Dedifferentiated amniotic fluid mesenchymal stem cell (primary cell): ENCODE results near the gene FOXC1.

Experiments
- DNase-seq: peaks from one replicate; pipeline ENCODE4 v3.0.0-alpha.2; 2016; ENCODE audit errors: extremely low spot score

Gene FOXC1

DNA sequence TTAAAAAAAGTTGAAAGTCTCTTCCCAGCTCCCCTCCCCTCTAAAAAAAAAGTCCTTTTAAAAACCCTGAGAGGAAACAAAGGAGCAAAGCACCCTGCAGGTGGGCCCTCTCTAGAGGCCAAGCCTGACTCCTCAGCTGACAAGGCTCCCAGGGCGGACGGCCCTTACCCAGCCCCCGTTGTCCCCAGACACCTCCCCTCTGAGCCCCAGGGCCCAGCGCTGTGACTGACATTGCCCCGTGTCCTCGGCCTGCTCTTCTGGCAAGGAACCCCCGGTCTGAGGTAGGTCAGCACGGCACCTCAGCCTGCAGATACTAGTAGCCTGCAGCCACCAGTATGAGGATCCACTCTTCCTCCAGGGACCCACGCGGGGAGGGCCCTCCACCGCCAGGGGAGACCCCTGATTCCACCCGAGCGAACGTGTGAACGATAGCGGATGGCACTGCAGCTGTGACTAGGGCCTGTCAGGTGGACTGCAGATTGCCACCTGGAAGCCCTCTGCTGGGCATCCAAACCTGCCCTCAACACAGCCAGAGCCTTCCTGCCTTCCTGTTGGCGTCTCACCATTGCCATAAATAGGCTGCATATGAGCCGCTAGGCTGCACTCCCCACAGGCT is 34.2 kb downstream of the FOXC1 start:
- no peak for DNase-seq

DNA sequence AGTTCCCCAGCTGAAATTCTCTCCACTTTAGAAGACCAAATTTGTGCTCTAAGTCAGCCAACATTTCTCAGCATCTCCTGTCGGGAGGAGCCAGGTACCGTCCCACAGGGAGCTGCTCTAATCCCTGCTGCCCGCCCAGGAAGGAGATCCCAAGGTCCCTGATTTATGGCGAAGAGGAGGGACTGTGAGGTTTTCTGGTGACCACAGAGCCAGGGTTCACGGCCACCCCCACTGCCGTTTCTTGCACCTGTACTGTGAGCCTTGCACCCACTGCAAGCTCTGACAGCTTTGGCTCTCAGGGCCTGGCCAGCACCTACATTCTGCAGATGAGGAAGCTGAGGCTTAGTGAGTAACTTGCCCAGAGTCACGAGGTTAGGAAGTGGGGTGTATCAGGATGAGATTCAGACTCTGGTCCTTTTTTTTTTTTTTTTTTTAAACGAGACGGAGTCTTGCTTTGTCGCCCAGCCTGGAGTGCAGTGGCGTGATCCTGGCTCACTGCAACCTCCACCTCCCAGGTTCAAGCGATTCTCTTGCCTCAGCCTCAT is 34.9 kb downstream of the FOXC1 start:
- DNase-seq = no peak

DNA sequence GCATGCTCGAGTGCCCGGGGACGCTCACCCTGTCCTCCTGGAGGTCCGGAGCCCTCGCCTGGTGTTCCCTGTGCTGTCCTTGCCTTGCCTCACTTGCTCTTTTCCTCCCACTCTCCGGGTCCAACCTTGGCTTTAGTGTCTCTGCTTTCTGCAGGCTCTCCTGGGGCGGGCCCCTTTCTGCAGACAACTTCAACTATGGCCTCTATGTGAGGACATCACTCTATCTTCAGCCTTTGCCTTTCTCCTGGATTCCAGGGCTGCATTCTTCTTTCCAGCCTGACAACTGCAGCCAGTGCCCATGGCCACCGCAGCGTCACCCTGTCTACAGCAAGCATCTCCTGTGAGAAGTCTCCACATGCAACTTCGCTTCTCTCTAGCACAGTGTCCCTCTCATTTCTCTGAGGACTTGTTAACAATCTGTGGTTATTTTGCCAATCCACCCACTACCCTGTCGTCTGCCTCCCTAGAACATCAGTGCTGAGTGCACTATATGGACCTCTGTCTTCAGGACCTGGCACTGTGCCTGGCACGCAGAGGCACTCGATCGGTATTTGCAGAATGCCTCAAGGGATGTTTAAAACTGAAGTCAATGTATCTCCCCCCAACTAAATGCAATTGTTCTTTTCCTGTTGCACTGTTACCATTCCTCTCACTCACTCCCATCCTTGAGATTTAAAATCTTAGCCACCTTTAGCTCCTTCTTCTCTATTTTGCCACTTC is 35.9 kb downstream of the FOXC1 start:
- DNase-seq = no peak

DNA sequence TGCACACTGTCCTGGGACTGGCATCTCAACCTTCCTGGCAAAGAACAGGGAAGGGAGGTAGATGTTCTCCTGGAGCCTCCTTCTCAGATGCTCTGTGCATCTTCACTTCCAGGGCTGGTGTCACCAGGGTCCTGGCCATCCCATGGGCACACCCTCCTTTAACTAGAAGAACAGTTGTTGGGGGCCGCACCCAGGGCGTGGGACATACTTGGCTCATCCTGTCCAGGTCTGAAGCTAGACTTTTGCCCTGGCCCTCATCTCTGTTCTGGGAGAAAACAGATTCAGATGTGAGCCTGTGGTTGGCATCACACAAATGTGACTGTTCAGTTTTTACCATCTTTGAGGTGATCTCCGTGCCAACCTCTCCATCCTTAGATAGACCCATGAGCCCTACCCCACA is 41.6 kb downstream of the FOXC1 start:
- DNase-seq = no peak

DNA sequence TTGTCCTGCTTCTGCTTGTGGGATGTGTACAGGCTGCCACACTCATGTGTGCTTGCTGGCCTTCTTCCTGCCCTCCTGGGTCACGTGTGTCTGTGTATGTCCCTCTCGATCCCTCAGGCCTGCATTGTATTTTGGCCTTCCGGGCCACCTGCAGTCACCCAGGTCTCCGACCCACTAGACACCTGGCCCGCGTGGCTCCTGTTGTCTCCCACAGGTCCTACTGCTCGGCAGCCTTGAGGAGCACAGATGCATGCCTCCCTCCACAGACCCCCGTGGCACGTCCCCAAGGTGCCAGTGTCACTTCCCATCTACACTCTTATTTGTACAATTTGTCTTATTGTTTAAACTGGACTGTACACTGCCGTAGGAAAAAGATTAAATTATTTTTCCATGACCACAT is 43.1 kb downstream of the FOXC1 start:
- no peak for DNase-seq

DNA sequence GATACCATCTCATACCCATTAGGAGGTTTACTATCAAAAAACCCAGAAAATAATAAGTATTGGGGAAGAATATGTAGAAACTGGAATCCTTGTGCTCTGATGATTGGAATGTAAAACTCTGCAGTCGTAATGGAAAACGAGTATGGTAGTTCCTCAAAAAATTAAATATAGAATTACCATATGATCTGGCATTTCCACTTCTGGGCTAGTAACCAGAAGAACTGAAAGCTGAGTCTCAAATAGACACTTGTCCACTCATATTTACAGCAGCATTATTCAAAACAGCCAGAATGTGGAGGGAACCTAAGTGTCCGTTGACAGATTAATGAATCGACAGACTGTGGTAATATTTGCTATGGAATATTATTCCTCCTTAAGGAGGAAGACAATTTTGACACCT is 44.3 kb downstream of the FOXC1 start:
- DNase-seq = no peak

DNA sequence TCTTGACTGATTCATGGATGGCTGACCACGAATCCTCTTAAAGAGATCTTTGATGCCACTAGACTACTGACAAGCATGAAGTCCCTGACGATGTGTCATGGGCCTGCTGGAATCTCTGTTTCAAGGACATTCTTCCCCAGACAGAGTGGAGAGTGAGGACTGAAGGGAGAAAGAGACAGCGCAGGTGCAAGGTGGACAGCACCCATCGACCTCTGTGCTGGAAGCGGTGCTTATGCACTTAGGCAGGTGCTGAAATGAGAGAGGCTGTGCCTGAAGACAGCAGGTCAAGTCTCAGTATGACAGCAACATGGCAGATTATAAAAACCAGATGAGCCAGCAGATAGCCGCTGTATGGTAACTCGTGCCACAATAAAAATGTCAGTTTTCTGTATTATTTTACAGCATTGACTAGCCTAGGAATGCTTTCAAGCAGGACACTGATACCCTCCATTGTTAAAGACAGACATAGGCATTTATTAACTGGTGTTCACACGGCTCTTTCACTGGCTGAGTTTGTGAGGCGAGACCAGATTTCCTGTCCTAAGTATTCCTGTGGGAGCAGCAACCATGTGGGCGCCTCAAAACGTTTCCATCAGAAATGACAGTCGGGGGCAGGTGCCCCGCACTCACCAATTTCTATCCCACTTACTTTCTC is 47.5 kb downstream of the FOXC1 start:
- no peak for DNase-seq

DNA sequence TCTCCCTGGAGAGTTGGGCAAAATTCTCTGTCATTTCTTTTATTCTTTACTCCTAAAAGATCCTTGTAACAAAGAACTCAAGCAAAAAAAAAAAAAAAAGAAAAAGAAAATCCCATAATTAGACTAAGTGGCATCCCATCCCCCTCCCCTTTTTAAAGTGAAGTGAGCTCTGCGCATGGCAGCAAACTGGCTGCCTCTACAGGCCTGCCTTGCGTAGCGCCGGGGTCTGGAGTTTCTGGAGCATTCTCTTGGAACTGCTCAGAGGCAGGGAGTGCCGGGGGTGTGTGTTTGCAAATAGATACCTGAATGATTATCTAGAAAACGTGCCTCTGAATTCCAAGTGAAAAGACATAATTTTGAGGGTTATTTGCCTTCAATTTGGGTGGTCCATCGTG is 48.1 kb downstream of the FOXC1 start:
- DNase-seq = no peak

DNA sequence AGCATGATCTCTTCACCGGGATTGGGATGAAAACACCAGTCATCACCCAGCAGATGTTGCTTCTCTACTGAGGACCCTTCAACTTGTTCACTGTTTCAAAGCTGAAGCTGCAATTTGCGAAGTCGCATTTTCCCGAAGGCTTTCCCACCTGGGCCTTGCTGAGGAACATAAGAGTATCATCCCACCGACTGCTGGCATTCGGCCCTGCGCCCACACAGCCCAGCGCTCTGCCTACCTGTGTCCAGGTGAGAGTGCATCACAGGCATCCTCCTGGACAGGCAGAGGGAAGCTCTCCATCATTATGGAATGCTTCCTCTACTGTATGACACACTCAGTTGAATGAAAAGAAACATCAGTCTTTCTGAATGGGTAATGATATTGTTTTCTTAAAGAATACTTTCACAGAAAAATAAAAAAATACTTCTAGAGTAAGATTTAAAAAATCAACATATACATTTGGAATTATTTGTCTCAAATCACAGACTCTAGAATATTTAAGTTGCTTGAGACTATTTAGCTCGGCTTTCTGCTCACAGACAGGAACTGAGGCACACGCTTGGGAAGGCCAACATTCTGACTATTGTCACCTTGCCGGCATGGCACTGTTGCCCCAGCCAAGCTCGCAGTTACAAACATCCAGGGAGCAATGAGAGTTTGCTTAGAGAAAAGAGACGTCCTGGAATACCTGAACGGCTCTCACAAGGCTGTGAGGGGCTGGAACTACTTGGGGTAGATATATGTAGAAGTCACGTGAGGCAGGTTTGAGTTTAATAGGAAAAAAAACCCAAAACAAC is 48.7 kb downstream of the FOXC1 start:
- no peak for DNase-seq

DNA sequence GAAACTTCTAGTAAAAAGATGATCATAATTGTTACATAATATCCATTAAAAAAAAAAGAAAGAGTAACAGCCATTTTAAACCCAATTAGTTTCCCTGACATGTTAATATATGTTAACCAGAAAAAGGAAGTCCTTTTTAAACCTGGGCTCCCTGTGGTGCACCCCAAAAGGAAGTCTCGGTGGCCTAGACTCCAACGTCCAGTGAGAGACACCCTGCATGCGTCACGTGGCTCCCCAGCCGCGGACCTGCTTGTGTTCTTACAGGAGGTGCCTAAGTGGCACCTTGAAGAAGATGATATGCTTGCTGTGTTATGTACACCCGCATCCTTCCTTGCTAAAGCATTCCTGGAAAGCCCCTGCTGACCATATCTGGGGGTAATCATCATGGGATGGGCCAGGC is 50.1 kb downstream of the FOXC1 start:
- no peak for DNase-seq

DNA sequence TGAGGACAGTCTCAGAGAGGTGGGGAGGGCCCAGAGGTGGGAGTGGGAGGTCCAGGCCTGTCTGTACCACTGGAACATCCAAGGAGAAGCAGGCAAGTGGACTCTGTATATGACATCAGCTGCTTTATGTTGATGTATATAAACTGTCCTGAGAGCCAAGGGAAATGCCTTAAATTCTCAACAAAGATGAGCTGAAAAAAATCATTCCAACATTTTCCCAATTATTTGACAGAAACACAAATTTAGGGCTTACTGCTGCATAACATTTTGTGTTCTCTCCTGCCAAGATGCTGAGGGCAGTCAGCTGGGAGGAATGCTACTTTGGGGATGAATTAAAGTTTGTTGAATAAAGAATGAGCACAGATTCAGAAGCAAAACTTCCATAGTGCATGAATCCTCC is 52.8 kb downstream of the FOXC1 start:
- DNase-seq = peak; percentile 68
